A549 (cell line): ENCODE data around the gene SART3. TPM values are rescaled to one million over a fixed set of nuclear protein-coding genes. Genes with fewer than 3 reads are reported as not detected.

Experiments
- ATAC-seq, 2 experiments: fragments of 200-7000 bp in 1 of 2; fragments of >200 bp in 1 of 2; cut with Nextera tagmentation in 1 of 2; cut with Tn5 transposase in 1 of 2; 3 replicates each; pipeline versions ENCODE4 v1.8.0 to v1.9.1; 2018 to 2020; ENCODE audit warnings: mild to moderate bottlenecking in 1 of 2, moderate library complexity in 1 of 2
- CTCF ChIA-PET: fragments of 300-600 bp; sonication (Branson Sonifier 250); formaldehyde crosslinking; extraction: SDS; loops from one replicate; lab custom pipeline; 2021; ENCODE audit warnings: antibody characterized with exemption, inconsistent platforms; lab: Yijun Ruan, JAX
- POLR2A ChIA-PET: fragments of 350-600 bp; formaldehyde crosslinking; extraction: SDS; loops from one replicate; lab custom pipeline; 2021; ENCODE audit warnings: antibody characterized with exemption, inconsistent platforms; lab: Yijun Ruan, JAX
- DNase-seq, 2 experiments: peaks; one replicate each; pipeline versions ENCODE4 v3.0.0 to v3.0.0-alpha.2; 2011 to 2016; ENCODE audit warnings: low read depth in 1 of 2, low spot score in 1 of 2
- FAIRE-seq: peaks from 2 replicates; lab custom pipeline; 2011; peaks lifted over from hg19 to GRCh38; lab: Jason Lieb, UNC
- H3K27ac ChIP-seq, 2 experiments: fragments of >200 bp; sonication (Bioruptor Twin); formaldehyde crosslinking; 3 replicates each; pipeline ENCODE4 v1.5.1; 2016 to 2017
- H3K4me1 ChIP-seq: fragments of >200 bp; sonication (Bioruptor Twin); formaldehyde crosslinking; 3 replicates; pipeline ENCODE4 v1.6.1; 2016
- H3K4me2 ChIP-seq: fragments of >200 bp; sonication (Bioruptor Twin); formaldehyde crosslinking; 3 replicates; pipeline ENCODE4 v1.6.1; 2016
- H3K4me3 ChIP-seq: fragments of >200 bp; sonication (Bioruptor Twin); formaldehyde crosslinking; 3 replicates; pipeline ENCODE4 v1.5.1; 2016
- H3K9me3 ChIP-seq: fragments of >200 bp; sonication (Bioruptor Twin); formaldehyde crosslinking; 3 replicates; pipeline ENCODE4 v1.6.1; 2016
- CBX2 ChIP-seq: fragments of 200-600 bp; sonication (generic); IDR thresholded peaks from 2 replicates; pipeline ENCODE4 v1.6.1; 2016; ENCODE audit warnings: low read depth, mild to moderate bottlenecking, borderline replicate concordance
- CBX8 ChIP-seq: fragments of 200-600 bp; sonication (generic); IDR thresholded peaks from 2 replicates; pipeline ENCODE4 v1.6.1; 2016
- CHD2 ChIP-seq: fragments of 150-350 bp; IDR thresholded peaks from 2 replicates; pipeline ENCODE4 v1.6.1; 2014; ENCODE audit warnings: low read length; ENCODE audit not compliant: partially characterized antibody
- CTCF ChIP-seq: fragments of >200 bp; sonication (Bioruptor Twin); formaldehyde crosslinking; IDR thresholded peaks from 3 replicates; pipeline ENCODE4 v1.5.1; 2016
- EHF ChIP-seq: fragments of 250-450 bp; sonication (Bioruptor Pico); IDR thresholded peaks from 2 replicates; pipeline ENCODE4 v1.5.0; 2020; ENCODE audit warnings: mild to moderate bottlenecking
- EP300 ChIP-seq, 2 experiments: fragments of >200 bp; sonication (Bioruptor Twin); formaldehyde crosslinking; IDR thresholded peaks; 2 replicates in 1 of 2; 3 replicates in 1 of 2; pipeline ENCODE4 v1.6.1; 2016 to 2017
- FOSL2 ChIP-seq, 2 experiments: fragments of 450-650 bp in 1 of 2; fragments of >200 bp in 1 of 2; sonication (Bioruptor Twin) in 1 of 2; formaldehyde crosslinking; IDR thresholded peaks; 2 replicates each; pipeline versions ENCODE4 v1.5.0 to v1.6.1; 2016 to 2020; ENCODE audit warnings: mild to moderate bottlenecking in 1 of 2, moderate library complexity in 1 of 2
- FOXS1 ChIP-seq: fragments of 250-450 bp; sonication (Bioruptor Pico); IDR thresholded peaks from 2 replicates; pipeline ENCODE4 v1.5.0; 2020; ENCODE audit warnings: mild to moderate bottlenecking, moderate library complexity
- GATA3 ChIP-seq: IDR thresholded peaks from 2 replicates; pipeline ENCODE4 v1.6.1; 2012; ENCODE audit warnings: borderline replicate concordance
- HDAC2 ChIP-seq: fragments of 200-600 bp; sonication (generic); IDR thresholded peaks from 2 replicates; pipeline ENCODE4 v1.6.1; 2016
- HES2 ChIP-seq: fragments of >200 bp; sonication (Bioruptor Twin); formaldehyde crosslinking; IDR thresholded peaks from 2 replicates; pipeline ENCODE4 v1.6.1; 2016
- HEYL ChIP-seq: fragments of 250-450 bp; sonication (Bioruptor Pico); IDR thresholded peaks from 2 replicates; pipeline ENCODE4 v1.8.0; 2021; ENCODE audit warnings: mild to moderate bottlenecking, moderate library complexity
- HOXB13 ChIP-seq: fragments of 250-450 bp; sonication (Bioruptor Pico); IDR thresholded peaks from 2 replicates; pipeline ENCODE4 v1.5.0; 2020; ENCODE audit warnings: low read depth, mild to moderate bottlenecking, moderate library complexity
- HOXB5 ChIP-seq: fragments of 250-450 bp; sonication (Bioruptor Pico); IDR thresholded peaks from 2 replicates; pipeline ENCODE4 v1.5.0; 2020; ENCODE audit warnings: mild to moderate bottlenecking, moderate library complexity
- MAFK ChIP-seq: fragments of 450-650 bp; IDR thresholded peaks from 2 replicates; pipeline ENCODE4 v1.6.1; 2014; ENCODE audit not compliant: partially characterized antibody
- MAX ChIP-seq: IDR thresholded peaks from 2 replicates; pipeline ENCODE4 v1.6.1; 2012
- NPAS2 ChIP-seq: fragments of 250-450 bp; sonication (Bioruptor Pico); IDR thresholded peaks from 2 replicates; pipeline ENCODE4 v1.8.0; 2022; ENCODE audit warnings: mild to moderate bottlenecking, moderate library complexity, borderline replicate concordance
- NR3C1 ChIP-seq: fragments of >200 bp; sonication (Bioruptor Twin); formaldehyde crosslinking; IDR thresholded peaks from 3 replicates; pipeline ENCODE4 v1.6.1; 2017
- POLR2A ChIP-seq: IDR thresholded peaks from 2 replicates; pipeline ENCODE4 v1.6.1; 2012; ENCODE audit warnings: mild to moderate bottlenecking, low read length
- POLR2AphosphoS2 ChIP-seq: conservative IDR thresholded peaks from 2 replicates; pipeline ENCODE4 v1.6.1; 2012; ENCODE audit warnings: low read length, improper control_type of control experiment, inconsistent platforms
- RAD21 ChIP-seq, 2 experiments: fragments of >200 bp in 1 of 2; sonication (Bioruptor Twin) in 1 of 2; formaldehyde crosslinking in 1 of 2; IDR thresholded peaks in 1 of 2; conservative IDR thresholded peaks in 1 of 2; 2 replicates in 1 of 2; 3 replicates in 1 of 2; pipeline ENCODE4 v1.6.1; 2012 to 2018; ENCODE audit warnings: inconsistent platforms in 1 of 2
- RFX5 ChIP-seq: fragments of 450-650 bp; IDR thresholded peaks from 2 replicates; pipeline ENCODE4 v1.7.1; 2014; ENCODE audit warnings: antibody characterized with exemption, mild to moderate bottlenecking, moderate library complexity
- RNF2 ChIP-seq: fragments of 200-600 bp; sonication (generic); IDR thresholded peaks from 2 replicates; pipeline ENCODE4 v1.6.1; 2016; ENCODE audit warnings: low read depth, mild to moderate bottlenecking, antibody characterized with exemption, moderate library complexity, borderline replicate concordance
- SMC3 ChIP-seq: fragments of >200 bp; sonication (Bioruptor Twin); formaldehyde crosslinking; IDR thresholded peaks from 3 replicates; pipeline ENCODE4 v1.6.1; 2018; ENCODE audit warnings: inconsistent platforms
- TFCP2L1 ChIP-seq: fragments of 250-450 bp; sonication (Bioruptor Pico); IDR thresholded peaks from 2 replicates; pipeline ENCODE4 v1.5.0; 2021; ENCODE audit warnings: mild to moderate bottlenecking
- ZNF302 ChIP-seq: fragments of 250-450 bp; sonication (Bioruptor Pico); IDR thresholded peaks from 2 replicates; pipeline ENCODE4 v1.9.0; 2021; ENCODE audit warnings: inconsistent platforms, mild to moderate bottlenecking, moderate library complexity
- WGBS: methylation state at CpG from one replicate; pipeline ENCODE4 v1.1.6; 2017; ENCODE audit errors: missing lambda C conversion rate; 5-methylcytosine and 5-hydroxymethylcytosine counted together
- polyA plus RNA-seq, 4 experiments: library from polyadenylated mRNA; depleted of rRNA in 3 of 4; stranded (reverse); fragments of >200 nt; fragmentation: RNase III in 1 of 4; extraction: RNeasy Plus Mini Kit Qiagen cat#74134 plus additional on column Dnase treatment in 1 of 4; gene quantifications; 2 replicates in 3 of 4; 3 replicates in 1 of 4; pipeline ENCODE4 v1.2.3, GENCODE V29; 2011 to 2017
- TF ChIP-seq, protein P1 (sequence below): fragments of 250-450 bp; sonication (Bioruptor Pico); IDR thresholded peaks from 2 replicates; pipeline ENCODE4 v1.5.0; 2020; ENCODE audit warnings: low read depth, mild to moderate bottlenecking, moderate library complexity
- TF ChIP-seq, protein P2 (sequence below): fragments of 150-350 bp; IDR thresholded peaks from 2 replicates; pipeline ENCODE4 v1.6.1; 2014; ENCODE audit warnings: low read depth, mild to moderate bottlenecking, low read length

Gene SART3
- polyA plus RNA-seq, 2 of the 4 experiments (the other 2 are of a cell fraction) = 52.7 to 77.2 TPM

DNA sequence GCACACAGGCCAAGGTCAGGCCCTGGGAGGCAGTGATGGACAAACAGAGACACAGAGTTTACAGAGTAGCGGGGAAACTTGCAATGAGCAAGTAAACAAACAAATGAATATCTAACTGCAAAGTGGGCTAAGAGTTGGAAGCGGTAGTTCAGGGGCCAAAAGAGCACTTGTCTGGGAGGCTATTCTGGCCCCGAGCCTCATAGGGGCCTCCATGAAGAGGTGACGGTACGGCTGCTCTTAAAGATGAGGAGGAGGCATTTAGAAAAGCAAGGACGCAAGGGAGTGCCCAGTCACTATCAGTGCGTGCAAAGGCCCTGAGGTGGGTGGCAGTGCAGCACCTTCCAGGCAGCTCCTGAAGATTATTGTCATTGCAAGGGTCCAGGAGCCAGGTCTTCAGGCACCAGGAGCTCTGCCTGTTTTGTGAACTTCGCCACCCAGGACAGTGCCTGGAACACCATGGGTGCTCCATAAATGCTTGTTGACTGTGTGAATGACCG lies 41.3 kb upstream of the SART3 start:
- Histone ChIP-seq H3K4me1 (no peaks in the 10 kb centered on the region), H3K27ac (no peak overlapping the region), H3K4me2 (no peak overlapping the region), H3K4me3 (no peak overlapping the region), H3K9me3 (no peaks in the 10 kb centered on the region)
- WGBS = 86% methylated on average over 9 of the region's 9 CpGs
- FAIRE-seq (no peak), ATAC-seq (no peak), DNase-seq (no peak)
- ChIA-PET CTCF (interaction anchor here (0.6 to 17.9 kb wide), 2 partner anchors 17 to 62 kb away, joined by 3 to 166 read pairs; no protein-coding TSS in a partner anchor), POLR2A (no interaction called here)
- no peak for TF ChIP-seq FOSL2 (IDR thresholded peaks at IDR 0.05)
- TF ChIP-seq FOSL2 (CRISPR knock-in tag; IDR thresholded peaks at IDR 0.05) = no peak
- no peak for TF ChIP-seq CTCF
- TF ChIP-seq CBX2 = no peak
- TF ChIP-seq HOXB5 = no peak
- TF ChIP-seq RFX5 = no peak
- TF ChIP-seq TFCP2L1 (CRISPR knock-in tag) = no peak
- TF ChIP-seq, protein P1, sequence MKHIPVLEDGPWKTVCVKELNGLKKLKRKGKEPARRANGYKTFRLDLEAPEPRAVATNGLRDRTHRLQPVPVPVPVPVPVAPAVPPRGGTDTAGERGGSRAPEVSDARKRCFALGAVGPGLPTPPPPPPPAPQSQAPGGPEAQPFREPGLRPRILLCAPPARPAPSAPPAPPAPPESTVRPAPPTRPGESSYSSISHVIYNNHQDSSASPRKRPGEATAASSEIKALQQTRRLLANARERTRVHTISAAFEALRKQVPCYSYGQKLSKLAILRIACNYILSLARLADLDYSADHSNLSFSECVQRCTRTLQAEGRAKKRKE (CRISPR knock-in tag) = no peak
- TF ChIP-seq HDAC2 = no peak
- TF ChIP-seq MAFK = no peak
- no peak for TF ChIP-seq HOXB13 (CRISPR knock-in tag)
- no peak for TF ChIP-seq EHF (CRISPR knock-in tag)
- no peak for TF ChIP-seq NR3C1
- TF ChIP-seq, protein P2, sequence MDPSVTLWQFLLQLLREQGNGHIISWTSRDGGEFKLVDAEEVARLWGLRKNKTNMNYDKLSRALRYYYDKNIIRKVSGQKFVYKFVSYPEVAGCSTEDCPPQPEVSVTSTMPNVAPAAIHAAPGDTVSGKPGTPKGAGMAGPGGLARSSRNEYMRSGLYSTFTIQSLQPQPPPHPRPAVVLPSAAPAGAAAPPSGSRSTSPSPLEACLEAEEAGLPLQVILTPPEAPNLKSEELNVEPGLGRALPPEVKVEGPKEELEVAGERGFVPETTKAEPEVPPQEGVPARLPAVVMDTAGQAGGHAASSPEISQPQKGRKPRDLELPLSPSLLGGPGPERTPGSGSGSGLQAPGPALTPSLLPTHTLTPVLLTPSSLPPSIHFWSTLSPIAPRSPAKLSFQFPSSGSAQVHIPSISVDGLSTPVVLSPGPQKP = no peak

- CTCF ChIA-PET = interaction anchor here (17.9 kb wide), 1 partner anchor 18 kb away, joined by 166 read pairs; no protein-coding TSS in a partner anchor
Observed at GRCh38 chr12:108600702-108601007, 39.7 kb upstream of the SART3 start.

More at GRCh38 chr12:108600702-108601007, 39.7 kb upstream of the SART3 start:
- DNase-seq (no peak), FAIRE-seq (no peak), ATAC-seq (no peak)
- no peak overlapping the region for H3K4me3 ChIP-seq
- 61% methylated on average over 4 of the region's 4 CpGs for WGBS
- no peaks in the 10 kb centered on the region for H3K9me3 ChIP-seq
- H3K27ac ChIP-seq = no peak overlapping the region
- POLR2A ChIA-PET = no interaction called here
- H3K4me1 ChIP-seq = no peaks in the 10 kb centered on the region
- TF ChIP-seq FOXS1 = no peak
- no peak for TF ChIP-seq CBX8
- TF ChIP-seq GATA3 = no peak
- no peak for TF ChIP-seq POLR2AphosphoS2
- TF ChIP-seq POLR2A = no peak
- no peak for TF ChIP-seq HEYL (CRISPR knock-in tag)
- TF ChIP-seq TFCP2L1 (CRISPR knock-in tag) = no peak
- no peak for TF ChIP-seq RAD21 (conservative IDR thresholded peaks at IDR 0.05 in 1 of 2, IDR thresholded peaks at IDR 0.05 in 1 of 2)
- TF ChIP-seq ZNF302 (CRISPR knock-in tag) = no peak
- no peak for TF ChIP-seq SMC3
- TF ChIP-seq HES2 = no peak
- no peak for TF ChIP-seq MAX
- no peak for TF ChIP-seq NR3C1
- TF ChIP-seq RNF2 = no peak
- TF ChIP-seq FOSL2 (IDR thresholded peaks at IDR 0.05) = no peak
- no peak for TF ChIP-seq FOSL2 (CRISPR knock-in tag; IDR thresholded peaks at IDR 0.05)
- no peak for TF ChIP-seq EP300 (IDR thresholded peaks at IDR 0.05)
- no peak for TF ChIP-seq NPAS2 (CRISPR knock-in tag)
- TF ChIP-seq CHD2 = no peak
- H3K4me2 ChIP-seq = no peak overlapping the region
